Fibroblast of gingiva (primary cell): ENCODE measurements around the gene ZXDC.

Source experiments
- DNase-seq: peaks from one replicate; pipeline ENCODE4 v3.0.0-alpha.2; 2011; ENCODE audit warnings: low read depth

ZXDC gene

GRCh38 chr3:126473292-126474168 lies 2.2 kb downstream of the ZXDC start:
- DNase-seq: no peak

- DNase-seq: peak; percentile 90
These were observed 3.2 kb downstream of the ZXDC start for GRCh38 chr3:126472277-126473006.

- DNase-seq: no peak
These were observed 6.2 kb downstream of the ZXDC start for GRCh38 chr3:126469479-126469878.

- peak; percentile 41 for DNase-seq
These were observed 7.4 kb downstream of the ZXDC start for GRCh38 chr3:126468028-126468891.

- no peak for DNase-seq
These were observed 8.1 kb downstream of the ZXDC start for GRCh38 chr3:126467611-126467955.

DNA sequence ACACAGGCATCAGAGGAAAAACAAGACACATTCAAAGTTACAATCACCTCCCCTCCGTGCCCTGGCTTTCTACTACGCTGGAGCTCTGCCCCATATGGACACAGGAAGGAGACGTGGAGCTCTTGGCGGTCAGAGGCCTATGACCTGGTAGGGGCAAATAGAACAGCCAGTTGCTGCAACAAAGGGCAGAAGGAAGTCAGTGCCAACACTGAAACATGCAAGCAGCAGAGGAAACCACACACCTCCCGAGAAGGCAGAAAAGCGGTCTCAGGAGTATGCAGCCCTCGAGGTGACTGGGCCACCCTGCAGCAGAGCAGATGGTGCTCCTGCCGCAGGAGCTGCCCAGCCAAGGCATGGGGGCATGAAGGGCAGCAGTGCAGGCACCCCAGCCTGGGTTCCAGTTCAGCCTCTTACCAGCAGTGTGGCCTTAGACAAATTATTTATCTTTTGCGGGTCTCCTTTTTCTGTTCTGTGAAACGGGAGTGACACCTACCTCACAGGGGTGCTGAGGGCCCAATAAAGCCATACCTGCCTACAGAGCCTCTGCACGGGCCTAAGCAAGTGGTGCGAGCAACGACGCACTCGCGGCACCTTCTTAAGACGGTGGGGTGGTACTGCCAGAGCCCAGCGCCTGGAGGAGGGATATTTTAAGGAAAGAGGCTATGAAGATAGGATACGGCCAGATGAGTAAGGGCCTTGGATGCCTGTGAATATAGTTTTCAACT lies 8.6 kb downstream of the ZXDC start:
- no peak for DNase-seq

DNA sequence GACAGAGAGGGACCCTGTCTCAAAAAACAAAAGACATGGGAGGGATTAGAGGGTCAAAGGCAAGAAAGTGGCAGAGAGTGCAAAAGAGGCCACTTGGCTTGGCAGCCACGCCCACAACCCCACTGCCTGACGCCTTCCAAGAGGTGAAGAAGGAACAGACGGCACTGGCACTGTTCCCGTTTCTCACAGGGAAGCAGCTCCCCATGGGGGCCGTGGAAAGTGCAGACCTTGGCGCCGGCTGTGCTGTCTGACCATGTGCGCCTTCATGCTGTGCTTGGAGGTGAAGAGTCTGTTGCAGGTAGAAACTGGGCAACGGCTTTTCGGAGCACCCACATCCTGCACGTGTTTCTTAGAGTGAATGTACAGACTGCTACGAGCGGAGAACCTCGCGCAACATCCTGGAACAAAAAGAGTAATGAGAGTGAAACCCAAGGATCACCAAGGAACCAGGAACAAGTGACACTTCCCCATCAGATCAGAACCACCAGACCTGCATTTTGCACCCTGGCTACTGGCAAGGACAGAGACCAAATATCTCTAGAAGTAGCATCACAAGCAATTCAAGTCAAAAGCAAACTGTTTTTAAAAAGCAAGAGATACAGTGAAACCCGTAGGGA lies 9.7 kb downstream of the ZXDC start:
- no peak for DNase-seq

GRCh38 chr3:126464997-126465396 lies 10.7 kb downstream of the ZXDC start:
- no peak for DNase-seq

DNA sequence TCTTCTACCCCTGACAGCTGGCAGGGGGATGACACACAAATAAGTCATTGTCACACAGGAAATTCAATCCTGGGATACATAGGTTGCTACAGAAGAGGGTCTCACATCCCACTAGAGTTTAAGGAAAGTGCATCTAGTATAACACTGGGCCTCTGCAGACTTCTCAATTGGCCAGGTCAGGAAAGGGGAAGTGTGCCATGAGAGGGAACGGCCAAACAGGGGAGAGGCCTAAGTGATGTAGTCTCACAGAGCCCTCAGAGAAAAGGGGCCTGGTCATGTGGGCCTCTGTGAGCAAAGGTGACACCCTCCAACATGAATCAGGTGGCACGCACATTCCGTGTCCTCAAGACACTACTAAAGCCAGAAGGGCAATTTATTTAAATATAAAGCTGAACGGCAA lies 11.2 kb downstream of the ZXDC start:
- no peak for DNase-seq

GRCh38 chr3:126464093-126464492 lies 11.6 kb downstream of the ZXDC start:
- no peak for DNase-seq

DNA sequence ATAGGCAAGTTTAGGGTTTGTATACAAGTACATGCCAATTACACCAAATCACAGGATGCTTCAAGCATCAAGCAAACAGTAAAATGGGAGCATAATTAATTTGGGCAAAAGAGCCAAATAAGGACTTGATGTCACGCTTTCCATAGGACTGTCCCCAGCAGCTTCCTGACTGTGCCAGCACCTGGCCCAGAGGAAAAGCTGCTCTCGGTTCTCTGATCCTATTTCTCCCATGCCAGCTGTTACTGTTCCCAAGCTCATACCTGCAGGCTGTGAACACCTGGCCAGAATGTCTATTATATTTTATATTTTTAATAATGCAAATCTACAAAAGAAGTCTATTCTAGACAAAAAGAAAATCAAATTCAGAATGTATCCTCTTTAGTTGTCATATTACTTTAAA lies 12.2 kb downstream of the ZXDC start:
- DNase-seq: no peak

- DNase-seq: no peak
These were observed 14.1 kb downstream of the ZXDC start for GRCh38 chr3:126461450-126462070.

- DNase-seq: no peak
These were observed 15.3 kb downstream of the ZXDC start for GRCh38 chr3:126460381-126460780.

- DNase-seq: no peak
These were observed 15.9 kb downstream of the ZXDC start for GRCh38 chr3:126459763-126460127.

GRCh38 chr3:126459111-126459762 lies 16.5 kb downstream of the ZXDC start:
- no peak for DNase-seq

GRCh38 chr3:126456766-126457388 lies 18.8 kb downstream of the ZXDC start:
- DNase-seq: no peak

GRCh38 chr3:126456211-126456610 lies 19.5 kb downstream of the ZXDC start:
- DNase-seq: no peak

GRCh38 chr3:126454437-126455198 lies 21.1 kb downstream of the ZXDC start:
- peak; percentile 31 for DNase-seq

- DNase-seq: no peak
These were observed 21.7 kb downstream of the ZXDC start for GRCh38 chr3:126454025-126454424.
